ENCODE results near the gene TUBB6.

- peak; percentile 94 for TF ChIP-seq CTCF (tag by site-specific recombination; IDR thresholded peaks at IDR 0.05)
- TF ChIP-seq ZNF621 (tag by site-specific recombination; IDR thresholded peaks at IDR 0.05): no peak
- no peak for TF ChIP-seq ZNF785 (tag by site-specific recombination; IDR thresholded peaks at IDR 0.05)
- no peak for TF ChIP-seq ZBTB49 (tag by site-specific recombination; IDR thresholded peaks at IDR 0.05; ENCODE audit: low read depth)
These were observed 36.4 kb upstream of the TUBB6 start for GRCh38 chr18:12271376-12272235.
